Measurements from ENCODE around the gene SERPINB1. TPM values are rescaled to one million over a fixed set of nuclear protein-coding genes. Genes with fewer than 3 reads are reported as not detected.
A peak's percentile ranks its signal among the peaks of the same experiment; 100 is the strongest.

Gene SERPINB1
- total and polyA plus RNA-seq, 3 experiments from 2014 or later: 40.4 to 103 (median 42.4) TPM

DNA sequence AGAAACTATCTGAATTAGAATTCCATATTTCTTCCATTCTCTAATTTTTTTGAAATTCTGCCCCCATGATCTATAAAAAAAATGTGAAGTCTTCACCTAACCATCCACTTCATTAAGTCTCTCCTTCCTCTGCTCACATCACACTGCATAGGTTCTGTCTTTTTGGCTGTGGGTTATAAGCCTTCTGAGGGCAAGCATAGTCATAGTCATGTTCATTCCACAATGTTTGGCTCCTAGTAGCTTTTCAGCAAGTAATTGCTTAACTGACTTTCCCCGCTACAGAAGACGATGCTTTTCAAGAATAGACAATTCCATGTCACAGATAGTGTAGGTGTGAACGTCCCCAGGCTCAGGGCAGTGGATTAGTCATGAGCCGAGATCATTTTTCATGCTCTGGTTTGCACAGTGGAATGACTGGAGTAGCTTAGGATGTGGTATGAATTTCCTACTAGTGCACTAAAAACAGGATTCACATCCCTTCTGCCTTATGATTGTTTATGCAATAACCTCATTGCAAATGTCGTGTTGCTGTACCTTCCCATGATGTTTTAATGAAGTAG, 47.4 kb downstream of the SERPINB1 start:
- H3K9me3 Mint-ChIP-seq: no peaks in the 10 kb centered on the region
- peaks cover 23% of the 10 kb centered on the region for H3K4me1 ChIP-seq (ENCODE audit: insufficient read depth, low read length)
- ChIA-PET CTCF (no interaction called here), POLR2A (interaction anchor here (1.7 kb wide), 1 partner anchor 48 kb away, joined by 6 read pairs; the partner anchor contains the start of gene SERPINB1)
- H3K9me3 ChIP-seq (ENCODE audit: low read length): no peaks in the 10 kb centered on the region
- no peak overlapping the region for H3K27ac ChIP-seq (ENCODE audit: low read depth, low read length)
- H3K4me3 ChIP-seq (ENCODE audit: low read length): no peak overlapping the region
- DNase-seq: no peak
- H3K36me3 Mint-ChIP-seq: peaks cover 0 to 4% (median 3%) of the 10 kb centered on the region in 3 donors
- H3K27ac Mint-ChIP-seq: peak overlapping the region; percentile 77 to 93 (median 92)
- no peaks in the 10 kb centered on the region for H3K27me3 Mint-ChIP-seq
- no peaks in the 10 kb centered on the region for H3K36me3 ChIP-seq (ENCODE audit: insufficient read depth, low read length)
- peak overlapping the region in 4 of 7 donors; percentile 57 to 73 (median 64) for H3K4me3 Mint-ChIP-seq
- no peaks in the 10 kb centered on the region for H3K27me3 ChIP-seq (ENCODE audit: insufficient read depth, low read length, poor library complexity, severe bottlenecking)
- H3K4me1 Mint-ChIP-seq: peaks cover 31 to 38% (median 36%) of the 10 kb centered on the region in 3 donors

DNA sequence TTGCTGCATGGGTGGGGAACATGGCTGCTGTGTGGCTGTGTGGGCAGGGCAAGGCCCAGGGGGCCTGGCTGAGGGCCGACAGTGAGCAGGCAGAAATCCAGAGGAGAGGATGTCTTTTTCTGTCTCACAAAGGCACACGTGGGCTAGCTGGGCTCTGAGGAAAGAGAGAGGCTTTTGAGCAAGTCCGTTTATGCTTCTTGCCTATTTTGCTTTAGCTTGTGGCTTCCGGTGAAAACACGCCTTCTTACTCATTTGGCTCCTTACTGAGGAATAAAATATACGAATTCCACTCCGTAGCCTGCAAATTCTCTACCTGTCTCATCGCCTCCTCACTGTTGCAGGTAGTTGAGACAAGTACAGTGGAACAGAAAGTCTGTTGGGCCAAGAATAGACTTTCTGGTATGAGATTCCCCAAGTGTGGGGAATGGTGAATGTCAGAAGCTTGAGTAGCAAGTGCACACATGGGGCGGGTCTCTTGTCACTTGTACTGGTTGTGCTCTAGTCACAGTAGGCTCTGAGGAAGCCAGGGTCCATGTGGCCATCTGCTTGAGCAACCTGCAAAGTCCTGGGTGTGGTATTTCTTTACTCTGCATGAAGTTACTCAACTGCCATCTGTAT, 48.0 kb downstream of the SERPINB1 start:
- Mint-ChIP-seq H3K27me3 (no peaks in the 10 kb centered on the region), H3K4me3 (peak overlapping the region in 6 of 7 donors; percentile 57 to 78 (median 66)), H3K9me3 (no peaks in the 10 kb centered on the region), H3K27ac (peak overlapping the region; percentile 77 to 93 (median 92)), H3K36me3 (peaks cover 0 to 6% (median 3%) of the 10 kb centered on the region in 3 donors), H3K4me1 (peaks cover 31 to 38% (median 36%) of the 10 kb centered on the region in 3 donors)
- no peaks in the 10 kb centered on the region for H3K9me3 ChIP-seq (ENCODE audit: low read length)
- no peaks in the 10 kb centered on the region for H3K36me3 ChIP-seq (ENCODE audit: insufficient read depth, low read length)
- peak in 1 of 5 donors; percentile 3 for DNase-seq
- H3K27ac ChIP-seq (ENCODE audit: low read depth, low read length): no peak overlapping the region
- CTCF ChIA-PET: interaction anchor here (0.7 to 0.8 kb wide), 2 partner anchors 52 to 118 kb away, joined by 3 to 4 read pairs; no protein-coding TSS in a partner anchor
- H3K27me3 ChIP-seq (ENCODE audit: insufficient read depth, low read length, poor library complexity, severe bottlenecking): no peaks in the 10 kb centered on the region
- POLR2A ChIA-PET: interaction anchor here (0.8 to 1.7 kb wide), 2 partner anchors 28 to 48 kb away, joined by 3 to 6 read pairs; partner anchors contain the start of genes SERPINB1 and WRNIP1
- H3K4me3 ChIP-seq (ENCODE audit: low read length): peak overlapping the region; percentile 11
- peaks cover 23% of the 10 kb centered on the region for H3K4me1 ChIP-seq (ENCODE audit: insufficient read depth, low read length)

DNA sequence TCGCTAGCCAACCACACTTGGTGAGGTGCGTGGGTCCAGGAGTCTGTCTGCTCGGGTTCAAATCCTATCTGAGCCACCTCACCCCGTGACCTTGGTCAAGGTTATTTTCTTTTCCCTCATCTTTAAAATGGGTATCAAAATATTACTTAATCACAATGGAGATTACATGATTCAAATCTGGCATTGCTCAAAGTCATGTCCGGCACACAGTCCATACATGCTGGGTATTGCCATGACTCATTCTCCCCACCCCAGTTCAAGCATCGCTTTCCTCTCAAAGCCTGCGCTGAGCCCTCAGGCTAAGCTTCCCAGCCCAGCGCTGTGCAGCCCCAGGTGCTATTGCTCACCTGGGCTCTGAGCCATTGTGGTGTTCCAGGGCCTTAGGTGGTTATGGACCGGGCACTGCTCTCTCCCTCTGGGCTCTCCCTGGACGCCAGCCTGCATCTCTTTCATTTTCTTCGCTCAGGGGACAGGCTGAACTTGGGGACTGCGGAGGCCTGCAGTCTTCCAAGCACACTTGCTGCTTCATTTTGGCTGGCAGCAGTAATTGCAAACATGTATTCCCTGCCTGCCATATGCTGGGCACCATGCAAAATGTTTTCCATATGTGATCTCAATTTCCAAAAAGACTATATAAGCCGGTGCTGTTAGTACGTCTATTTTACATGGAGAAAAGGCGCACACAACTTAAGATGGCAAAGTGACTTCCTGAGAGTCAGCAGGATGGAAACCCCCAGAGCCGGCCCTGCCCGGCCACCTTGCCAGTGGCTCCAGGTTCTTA, 49.1 kb downstream of the SERPINB1 start:
- DNase-seq: no peak
- no peak overlapping the region for H3K4me3 ChIP-seq (ENCODE audit: low read length)
- Mint-ChIP-seq H3K27me3 (no peaks in the 10 kb centered on the region), H3K27ac (peak overlapping the region; percentile 42 to 93 (median 85)), H3K36me3 (peaks cover 0 to 11% (median 5%) of the 10 kb centered on the region in 3 donors), H3K4me3 (peak overlapping the region in 3 of 7 donors; percentile 19 to 61 (median 57)), H3K9me3 (no peaks in the 10 kb centered on the region), H3K4me1 (peaks cover 31 to 38% (median 36%) of the 10 kb centered on the region in 3 donors)
- ChIA-PET POLR2A (interaction anchor here (0.7 to 1.5 kb wide), 2 partner anchors 27 to 49 kb away, joined by 3 to 5 read pairs; partner anchors contain the start of genes SERPINB1 and WRNIP1), CTCF (interaction anchor here (1.2 to 3.9 kb wide), 7 partner anchors 15 to 196 kb away, joined by 4 to 28 read pairs (median 8); no protein-coding TSS in a partner anchor)
- H3K36me3 ChIP-seq (ENCODE audit: insufficient read depth, low read length): no peaks in the 10 kb centered on the region
- H3K27me3 ChIP-seq (ENCODE audit: insufficient read depth, low read length, poor library complexity, severe bottlenecking): no peaks in the 10 kb centered on the region
- no peaks in the 10 kb centered on the region for H3K9me3 ChIP-seq (ENCODE audit: low read length)
- peaks cover 23% of the 10 kb centered on the region for H3K4me1 ChIP-seq (ENCODE audit: insufficient read depth, low read length)
- no peak overlapping the region for H3K27ac ChIP-seq (ENCODE audit: low read depth, low read length)

DNA sequence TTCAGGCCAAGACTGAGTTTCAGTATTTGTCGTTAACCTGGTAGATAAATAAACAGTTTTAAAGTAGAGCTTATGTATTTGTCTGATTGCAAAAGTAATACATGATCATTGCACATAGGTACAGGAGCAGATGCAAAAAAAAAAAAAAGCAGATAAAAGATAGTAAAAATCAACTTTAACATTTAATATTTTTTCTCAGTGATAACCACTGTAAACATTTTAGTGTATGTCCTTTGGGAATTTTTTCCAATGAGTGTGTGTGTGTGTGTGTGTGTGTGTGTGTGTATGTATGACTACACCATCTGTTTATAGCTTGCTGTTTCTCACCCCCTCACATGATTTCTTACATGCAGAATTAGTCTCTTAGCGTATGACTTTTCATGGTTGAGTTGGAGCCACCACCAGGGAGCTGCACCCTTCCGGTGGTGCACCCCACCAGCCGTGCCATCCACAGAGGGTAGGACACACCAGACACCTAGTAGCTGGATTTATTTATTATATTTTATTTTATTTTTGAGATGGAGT, 50.2 kb downstream of the SERPINB1 start:
- Histone ChIP-seq H3K27me3 (ENCODE audit: insufficient read depth, low read length, poor library complexity, severe bottlenecking) (no peaks in the 10 kb centered on the region), H3K36me3 (ENCODE audit: insufficient read depth, low read length) (no peaks in the 10 kb centered on the region), H3K9me3 (ENCODE audit: low read length) (no peaks in the 10 kb centered on the region), H3K4me3 (ENCODE audit: low read length) (no peak overlapping the region), H3K4me1 (ENCODE audit: insufficient read depth, low read length) (peaks cover 23% of the 10 kb centered on the region), H3K27ac (ENCODE audit: low read depth, low read length) (no peak overlapping the region)
- POLR2A ChIA-PET: interaction anchor here (0.6 to 1.5 kb wide), 7 partner anchors 9 to 312 kb away, joined by 3 to 9 read pairs (median 4); partner anchors contain the start of genes SERPINB1 and WRNIP1
- CTCF ChIA-PET: interaction anchor here (0.8 to 3.9 kb wide), 19 partner anchors 8 to 197 kb away, joined by 3 to 28 read pairs (median 5); partner anchors contain the start of genes SERPINB1 and WRNIP1
- DNase-seq: no peak
- Mint-ChIP-seq H3K4me3 (peak overlapping the region in 4 of 7 donors; percentile 41 to 53 (median 42)), H3K27me3 (no peaks in the 10 kb centered on the region), H3K36me3 (peaks cover 4 to 15% (median 5%) of the 10 kb centered on the region in 3 donors), H3K4me1 (peaks cover 31 to 38% (median 32%) of the 10 kb centered on the region in 3 donors), H3K9me3 (no peaks in the 10 kb centered on the region), H3K27ac (peak overlapping the region; percentile 30 to 91 (median 74))

DNA sequence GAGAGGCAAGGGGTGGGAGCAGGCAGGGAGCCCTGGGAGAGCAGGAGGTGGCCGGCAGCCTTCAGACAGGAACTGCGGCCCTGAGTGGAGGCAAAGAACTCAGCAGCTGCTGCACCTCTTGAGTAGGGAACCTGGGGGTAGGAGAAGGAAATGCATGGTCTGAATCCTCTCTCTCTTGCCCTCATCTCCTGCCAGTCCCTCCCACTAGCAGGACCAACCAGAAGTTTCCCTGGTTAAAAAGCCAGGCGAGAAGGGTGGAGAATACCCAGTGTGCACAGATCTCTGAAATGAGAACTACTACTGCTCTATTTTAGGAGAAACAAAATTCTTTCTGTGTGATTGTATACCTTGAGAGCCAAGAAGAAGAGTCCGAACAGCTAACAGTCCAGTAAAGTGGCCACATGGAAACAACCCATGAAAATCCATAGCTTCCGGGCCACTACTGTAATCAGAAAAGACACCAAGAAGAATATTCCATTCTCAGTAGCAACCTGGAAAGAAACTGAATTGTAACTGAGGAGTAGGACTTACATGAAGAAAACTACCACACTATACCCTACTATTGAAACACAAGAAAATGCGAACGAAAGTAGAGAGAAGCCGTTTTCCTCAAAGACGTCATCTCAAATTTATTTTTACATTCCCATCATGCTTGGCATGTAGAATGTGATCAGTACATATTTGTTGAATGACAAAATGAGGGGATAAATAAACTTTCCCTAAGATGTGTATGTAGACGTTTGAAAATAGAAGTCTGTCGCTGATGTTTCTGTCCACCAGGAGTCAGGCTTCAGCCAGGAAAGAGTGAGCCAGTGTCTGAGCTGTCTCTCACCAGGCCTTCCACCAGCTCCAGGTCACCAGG, 50.8 kb downstream of the SERPINB1 start:
- no peaks in the 10 kb centered on the region for H3K27me3 Mint-ChIP-seq
- Histone ChIP-seq H3K27me3 (ENCODE audit: insufficient read depth, low read length, poor library complexity, severe bottlenecking) (no peaks in the 10 kb centered on the region), H3K4me1 (ENCODE audit: insufficient read depth, low read length) (peaks cover 23% of the 10 kb centered on the region), H3K27ac (ENCODE audit: low read depth, low read length) (no peak overlapping the region), H3K9me3 (ENCODE audit: low read length) (no peaks in the 10 kb centered on the region), H3K36me3 (ENCODE audit: insufficient read depth, low read length) (no peaks in the 10 kb centered on the region), H3K4me3 (ENCODE audit: low read length) (no peak overlapping the region)
- peaks cover 4 to 21% (median 7%) of the 10 kb centered on the region in 3 donors for H3K36me3 Mint-ChIP-seq
- peak in 4 of 5 donors; percentile 17 to 70 (median 38) for DNase-seq
- no peaks in the 10 kb centered on the region for H3K9me3 Mint-ChIP-seq
- H3K4me1 Mint-ChIP-seq: peaks cover 31 to 38% (median 35%) of the 10 kb centered on the region in 3 donors
- H3K27ac Mint-ChIP-seq: peak overlapping the region; percentile 30 to 91 (median 74)
- peak overlapping the region in 4 of 7 donors; percentile 41 to 53 (median 42) for H3K4me3 Mint-ChIP-seq
- POLR2A ChIA-PET: interaction anchor here (0.5 to 1.5 kb wide), 8 partner anchors 9 to 313 kb away, joined by 3 to 9 read pairs (median 4); partner anchors contain the start of genes SERPINB1 and WRNIP1
- CTCF ChIA-PET: interaction anchor here (0.8 to 3.9 kb wide), 18 partner anchors 10 to 197 kb away, joined by 3 to 28 read pairs (median 5); partner anchors contain the start of genes SERPINB1 and WRNIP1

DNA sequence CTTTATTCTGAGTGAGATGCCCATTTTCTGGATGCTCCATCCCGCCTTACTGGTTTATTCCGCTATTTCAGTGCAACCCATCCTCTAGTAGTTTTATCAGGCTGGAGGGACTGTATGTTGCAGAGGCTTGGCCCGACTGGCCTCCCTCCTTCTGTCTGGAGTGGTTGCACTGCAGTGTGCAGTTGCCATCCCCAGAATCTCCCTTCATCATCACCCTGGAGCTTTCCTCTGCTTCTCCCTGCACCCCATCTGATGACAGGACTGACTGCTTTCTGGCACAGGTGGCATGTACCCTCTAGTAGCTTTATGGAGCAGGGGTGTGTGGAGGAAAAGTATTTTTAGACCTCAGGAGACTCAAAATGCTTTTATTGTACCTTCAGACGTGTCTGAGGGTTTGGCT, 55.4 kb downstream of the SERPINB1 start:
- no peaks in the 10 kb centered on the region for H3K9me3 ChIP-seq (ENCODE audit: low read length)
- no peak overlapping the region for H3K4me3 ChIP-seq (ENCODE audit: low read length)
- CTCF ChIA-PET: no interaction called here
- H3K4me1 Mint-ChIP-seq: peaks cover 15 to 24% (median 19%) of the 10 kb centered on the region in 3 donors
- no peak overlapping the region for H3K27ac ChIP-seq (ENCODE audit: low read depth, low read length)
- DNase-seq: no peak
- no peaks in the 10 kb centered on the region for H3K36me3 ChIP-seq (ENCODE audit: insufficient read depth, low read length)
- peak overlapping the region in 3 of 8 donors; percentile 17 to 61 (median 51) for H3K27ac Mint-ChIP-seq
- H3K4me3 Mint-ChIP-seq: no peak overlapping the region
- POLR2A ChIA-PET: no interaction called here
- H3K9me3 Mint-ChIP-seq: no peaks in the 10 kb centered on the region
- no peaks in the 10 kb centered on the region for H3K27me3 ChIP-seq (ENCODE audit: insufficient read depth, low read length, poor library complexity, severe bottlenecking)
- peaks cover under 1% of the 10 kb centered on the region for H3K4me1 ChIP-seq (ENCODE audit: insufficient read depth, low read length)
- H3K36me3 Mint-ChIP-seq: peaks cover 4 to 64% (median 15%) of the 10 kb centered on the region in 3 donors
- no peaks in the 10 kb centered on the region for H3K27me3 Mint-ChIP-seq

DNA sequence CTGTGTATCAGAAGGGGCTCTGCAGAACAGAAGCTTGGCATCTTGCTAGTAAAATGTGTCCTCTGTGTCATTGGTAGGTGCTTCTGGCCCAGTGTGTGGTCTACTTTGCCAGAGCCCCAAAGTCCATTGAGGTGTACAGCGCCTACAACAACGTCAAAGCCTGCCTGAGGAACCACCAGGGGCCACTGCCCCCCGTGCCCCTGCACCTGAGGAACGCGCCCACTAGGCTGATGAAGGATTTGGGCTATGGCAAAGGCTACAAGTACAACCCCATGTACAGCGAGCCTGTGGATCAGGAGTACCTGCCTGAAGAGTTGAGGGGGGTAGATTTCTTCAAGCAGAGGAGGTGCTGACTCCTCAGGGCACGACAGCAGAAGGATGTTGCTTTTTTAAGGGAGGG, 56.7 kb downstream of the SERPINB1 start:
- H3K36me3 ChIP-seq (ENCODE audit: insufficient read depth, low read length): peaks cover 7% of the 10 kb centered on the region
- H3K4me3 Mint-ChIP-seq: no peak overlapping the region
- peaks cover 4 to 78% (median 13%) of the 10 kb centered on the region in 3 donors for H3K36me3 Mint-ChIP-seq
- ChIA-PET POLR2A (no interaction called here), CTCF (no interaction called here)
- no peak for DNase-seq
- peaks cover 13 to 21% (median 19%) of the 10 kb centered on the region in 3 donors for H3K4me1 Mint-ChIP-seq
- H3K27me3 ChIP-seq (ENCODE audit: insufficient read depth, low read length, poor library complexity, severe bottlenecking): no peaks in the 10 kb centered on the region
- no peaks in the 10 kb centered on the region for H3K27me3 Mint-ChIP-seq
- H3K9me3 ChIP-seq (ENCODE audit: low read length): no peaks in the 10 kb centered on the region
- no peaks in the 10 kb centered on the region for H3K4me1 ChIP-seq (ENCODE audit: insufficient read depth, low read length)
- peak overlapping the region in 2 of 8 donors; percentile 10 to 91 for H3K27ac Mint-ChIP-seq
- no peaks in the 10 kb centered on the region for H3K9me3 Mint-ChIP-seq
- H3K4me3 ChIP-seq (ENCODE audit: low read length): no peak overlapping the region
- H3K27ac ChIP-seq (ENCODE audit: low read depth, low read length): no peak overlapping the region
